Suprapubic skin (tissue), 4 donors: ENCODE measurements around the gene UCHL1.

Source experiments
- EP300 ChIP-seq: sonication (generic); formaldehyde crosslinking; IDR thresholded peaks from one replicate; pipeline ENCODE4 v1.6.1; 2017; ENCODE audit warnings: antibody characterized with exemption
- POLR2A ChIP-seq, 2 donors: fragments of 450-650 bp; IDR thresholded peaks; one replicate each; pipeline ENCODE4 v1.6.1; 2017; ENCODE audit warnings: antibody characterized with exemption in 2 of 2, mild to moderate bottlenecking in 2 of 2, moderate library complexity in 2 of 2
- POLR2AphosphoS5 ChIP-seq, 3 donors: sonication (generic); formaldehyde crosslinking; IDR thresholded peaks; one replicate each; pipeline ENCODE4 v1.6.1; 2017; ENCODE audit warnings: antibody characterized with exemption in 3 of 3
- TF ChIP-seq, protein P1 (sequence below), 2 donors: fragments of 200-600 bp in 1 of 2; fragments of 450-650 bp in 1 of 2; sonication (generic) in 1 of 2; IDR thresholded peaks; one replicate each; pipeline ENCODE4 v1.5.1; 2016 to 2019; ENCODE audit warnings: antibody characterized with exemption in 2 of 2, mild to moderate bottlenecking in 1 of 2, moderate library complexity in 1 of 2

DNA sequence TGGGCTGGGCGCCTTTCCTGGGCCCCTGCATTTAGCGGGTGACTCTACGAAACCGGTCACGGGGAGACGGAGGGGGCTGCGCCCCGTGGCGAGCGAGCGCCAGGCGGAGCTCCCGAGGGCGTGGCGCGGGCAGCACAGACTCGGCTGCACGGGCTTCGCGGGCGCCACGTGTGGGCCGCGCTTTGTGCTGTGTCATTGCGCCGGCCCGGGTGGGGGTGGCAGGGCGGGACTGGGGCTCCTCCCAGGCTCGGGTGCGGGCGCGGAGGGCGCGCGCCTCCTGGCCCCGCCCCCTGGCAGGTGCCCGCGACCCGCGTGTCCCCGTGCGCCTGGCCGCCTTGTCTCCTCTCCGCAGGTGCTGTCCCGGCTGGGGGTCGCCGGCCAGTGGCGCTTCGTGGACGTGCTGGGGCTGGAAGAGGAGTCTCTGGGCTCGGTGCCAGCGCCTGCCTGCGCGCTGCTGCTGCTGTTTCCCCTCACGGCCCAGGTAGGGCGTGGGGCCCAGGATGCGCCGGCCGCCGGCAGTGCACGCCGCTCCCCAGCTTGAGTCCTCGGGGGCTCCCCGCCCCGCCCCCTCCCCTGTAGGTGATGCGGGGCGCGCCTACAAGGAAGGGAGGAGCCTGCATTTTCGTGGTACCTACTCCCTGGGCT, 651 bp downstream of the UCHL1 start:
- TF ChIP-seq, protein P1, sequence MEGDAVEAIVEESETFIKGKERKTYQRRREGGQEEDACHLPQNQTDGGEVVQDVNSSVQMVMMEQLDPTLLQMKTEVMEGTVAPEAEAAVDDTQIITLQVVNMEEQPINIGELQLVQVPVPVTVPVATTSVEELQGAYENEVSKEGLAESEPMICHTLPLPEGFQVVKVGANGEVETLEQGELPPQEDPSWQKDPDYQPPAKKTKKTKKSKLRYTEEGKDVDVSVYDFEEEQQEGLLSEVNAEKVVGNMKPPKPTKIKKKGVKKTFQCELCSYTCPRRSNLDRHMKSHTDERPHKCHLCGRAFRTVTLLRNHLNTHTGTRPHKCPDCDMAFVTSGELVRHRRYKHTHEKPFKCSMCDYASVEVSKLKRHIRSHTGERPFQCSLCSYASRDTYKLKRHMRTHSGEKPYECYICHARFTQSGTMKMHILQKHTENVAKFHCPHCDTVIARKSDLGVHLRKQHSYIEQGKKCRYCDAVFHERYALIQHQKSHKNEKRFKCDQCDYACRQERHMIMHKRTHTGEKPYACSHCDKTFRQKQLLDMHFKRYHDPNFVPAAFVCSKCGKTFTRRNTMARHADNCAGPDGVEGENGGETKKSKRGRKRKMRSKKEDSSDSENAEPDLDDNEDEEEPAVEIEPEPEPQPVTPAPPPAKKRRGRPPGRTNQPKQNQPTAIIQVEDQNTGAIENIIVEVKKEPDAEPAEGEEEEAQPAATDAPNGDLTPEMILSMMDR (IDR thresholded peaks at IDR 0.05) = no peak
- TF ChIP-seq POLR2A (IDR thresholded peaks at IDR 0.05) = no peak
- TF ChIP-seq EP300 = no peak
- TF ChIP-seq POLR2AphosphoS5 (IDR thresholded peaks at IDR 0.05) = no peak
